A549 (cell line): Measurements from ENCODE around the gene PCSK5.

ENCODE experiments used
- CBX8 ChIP-seq: fragments of 200-600 bp; sonication (generic); IDR thresholded peaks from 2 replicates; pipeline ENCODE4 v1.6.1; 2016
- CTCF ChIP-seq: fragments of >200 bp; sonication (Bioruptor Twin); formaldehyde crosslinking; IDR thresholded peaks from 3 replicates; pipeline ENCODE4 v1.5.1; 2016
- EP300 ChIP-seq, 2 experiments: fragments of >200 bp; sonication (Bioruptor Twin); formaldehyde crosslinking; IDR thresholded peaks; 2 replicates in 1 of 2; 3 replicates in 1 of 2; pipeline ENCODE4 v1.6.1; 2016 to 2017
- HMGXB4 ChIP-seq: fragments of 250-450 bp; sonication (Bioruptor Pico); IDR thresholded peaks from 2 replicates; pipeline ENCODE4 v1.5.0; 2021; ENCODE audit warnings: mild to moderate bottlenecking, moderate library complexity, borderline replicate concordance
- POLR2AphosphoS2 ChIP-seq: conservative IDR thresholded peaks from 2 replicates; pipeline ENCODE4 v1.6.1; 2012; ENCODE audit warnings: low read length, improper control_type of control experiment, inconsistent platforms
- RCOR1 ChIP-seq: fragments of 150-350 bp; IDR thresholded peaks from 2 replicates; pipeline ENCODE4 v1.6.1; 2014; ENCODE audit warnings: antibody characterized with exemption, low read length, low read depth
- ZC3H11A ChIP-seq: fragments of 450-650 bp; IDR thresholded peaks from 2 replicates; pipeline ENCODE4 v1.6.1; 2014; ENCODE audit warnings: antibody characterized with exemption, mild to moderate bottlenecking
- ZFP36 ChIP-seq: fragments of 450-650 bp; IDR thresholded peaks from 2 replicates; pipeline ENCODE4 v1.6.1; 2014; ENCODE audit warnings: borderline replicate concordance; ENCODE audit not compliant: partially characterized antibody

- TF ChIP-seq EP300 (IDR thresholded peaks at IDR 0.05) (no peak), ZC3H11A (no peak), CTCF (no peak), ZFP36 (no peak), RCOR1 (no peak), POLR2AphosphoS2 (no peak), CBX8 (no peak), HMGXB4 (CRISPR knock-in tag) (no peak)
These were observed 298.4 kb downstream of the PCSK5 start for GRCh38 chr9:76188905-76189304.
